Stimulated activated CD8-positive, alpha-beta memory T cell treated with anti-CD3 and anti-CD28 coated beads, Interleukin-7, amount 100 ng/mL, for 48 hours (primary cell): Measurements from ENCODE around the gene NOP53.
A peak's percentile ranks its signal among the peaks of the same experiment; 100 is the strongest.
"Not testable (repeated sequence)": the region's sequence is repeated elsewhere in the genome, so short reads cannot be mapped to it uniquely, and the experiment has no call there.

Experiments
- DNase-seq, 2 donors: peaks; one replicate each; pipeline ENCODE4 v3.0.0-alpha.2; 2020; ENCODE audit warnings: low read depth in 1 of 2; ENCODE audit errors: extremely low read depth in 1 of 2

Gene NOP53

GRCh38 chr19:47752440-47753211 is 7.3 kb downstream of the NOP53 start:
- DNase-seq, result no peak

GRCh38 chr19:47754206-47755064 is 9.1 kb downstream of the NOP53 start:
- no peak for DNase-seq

DNA sequence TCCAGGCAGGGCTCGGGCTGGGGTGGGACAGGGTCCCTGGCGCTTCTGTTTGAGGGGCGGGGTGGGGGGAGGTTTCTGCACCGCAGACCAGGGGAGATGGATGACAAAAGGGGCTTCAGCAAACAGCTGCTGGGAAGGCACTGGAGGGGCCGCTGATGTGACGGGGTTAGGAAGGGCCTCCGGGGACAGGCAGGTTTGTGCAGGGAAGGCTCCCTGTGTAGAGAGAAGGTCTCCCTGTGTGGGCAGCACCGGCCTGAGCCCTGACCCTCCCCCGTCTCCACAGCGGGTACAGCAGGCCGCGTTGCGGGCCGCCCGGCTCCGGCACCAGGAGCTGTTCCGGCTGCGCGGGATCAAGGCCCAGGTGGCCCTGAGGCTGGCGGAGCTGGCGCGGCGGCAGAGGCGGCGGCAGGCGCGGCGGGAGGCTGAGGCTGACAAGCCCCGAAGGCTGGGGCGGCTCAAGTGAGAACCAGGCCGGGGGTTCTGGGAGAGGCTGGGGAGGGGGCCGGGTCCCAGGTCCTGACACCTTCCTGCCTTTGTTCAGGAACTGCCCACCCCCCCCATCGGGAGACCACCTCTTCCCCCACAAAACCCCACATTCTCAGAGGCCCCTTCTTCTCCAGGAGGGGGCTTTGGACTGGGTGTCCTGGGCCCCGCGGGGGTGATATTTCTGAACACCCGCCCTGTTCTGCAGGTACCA is 9.9 kb downstream of the NOP53 start:
- no peak for DNase-seq

DNA sequence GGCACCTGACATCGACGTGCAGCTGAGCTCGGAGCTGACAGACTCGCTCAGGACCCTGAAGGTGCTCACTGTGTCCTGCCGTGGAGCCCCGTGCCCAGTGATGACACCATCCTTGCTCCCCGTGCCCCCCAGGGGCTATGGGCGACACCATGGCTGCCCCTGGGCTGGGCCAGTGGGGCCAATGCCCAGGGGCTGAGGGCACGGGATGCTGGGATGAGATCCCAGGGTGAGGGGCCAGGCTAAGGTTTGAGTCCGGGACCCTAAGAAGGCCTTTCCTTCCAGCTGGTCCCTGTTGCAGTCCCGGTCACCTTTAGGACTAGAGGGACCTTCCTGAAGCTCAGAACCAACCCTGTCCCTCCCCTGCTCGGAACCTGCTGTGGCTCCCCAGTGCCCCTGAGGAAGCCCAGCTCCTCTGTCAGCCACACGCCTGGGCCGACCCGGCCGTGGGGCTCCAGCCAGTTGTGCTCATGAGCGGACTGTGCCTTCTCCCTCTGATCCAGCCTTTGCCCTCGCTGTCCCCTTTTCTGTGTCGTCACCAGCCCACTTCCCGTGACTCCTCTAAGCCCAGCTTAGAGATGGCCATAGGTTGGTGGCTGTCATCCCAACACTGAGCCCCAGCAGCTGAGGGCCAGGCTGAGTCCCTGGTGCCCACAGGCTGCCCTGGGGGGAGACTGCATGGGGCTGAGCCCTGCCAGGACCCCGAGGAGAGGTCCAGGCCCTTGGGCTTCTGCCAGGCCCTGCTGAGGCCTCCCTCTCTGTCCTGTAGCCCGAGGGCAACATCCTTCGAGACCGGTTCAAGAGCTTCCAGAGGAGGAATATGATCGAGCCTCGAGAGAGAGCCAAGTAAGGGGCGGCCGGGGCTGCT is 10.6 kb downstream of the NOP53 start:
- DNase-seq, result no peak

GRCh38 chr19:47756627-47756929 is 11.2 kb downstream of the NOP53 start:
- DNase-seq, result no peak

- no peak for DNase-seq
These were observed 11.7 kb downstream of the NOP53 start for GRCh38 chr19:47756953-47757608.

DNA sequence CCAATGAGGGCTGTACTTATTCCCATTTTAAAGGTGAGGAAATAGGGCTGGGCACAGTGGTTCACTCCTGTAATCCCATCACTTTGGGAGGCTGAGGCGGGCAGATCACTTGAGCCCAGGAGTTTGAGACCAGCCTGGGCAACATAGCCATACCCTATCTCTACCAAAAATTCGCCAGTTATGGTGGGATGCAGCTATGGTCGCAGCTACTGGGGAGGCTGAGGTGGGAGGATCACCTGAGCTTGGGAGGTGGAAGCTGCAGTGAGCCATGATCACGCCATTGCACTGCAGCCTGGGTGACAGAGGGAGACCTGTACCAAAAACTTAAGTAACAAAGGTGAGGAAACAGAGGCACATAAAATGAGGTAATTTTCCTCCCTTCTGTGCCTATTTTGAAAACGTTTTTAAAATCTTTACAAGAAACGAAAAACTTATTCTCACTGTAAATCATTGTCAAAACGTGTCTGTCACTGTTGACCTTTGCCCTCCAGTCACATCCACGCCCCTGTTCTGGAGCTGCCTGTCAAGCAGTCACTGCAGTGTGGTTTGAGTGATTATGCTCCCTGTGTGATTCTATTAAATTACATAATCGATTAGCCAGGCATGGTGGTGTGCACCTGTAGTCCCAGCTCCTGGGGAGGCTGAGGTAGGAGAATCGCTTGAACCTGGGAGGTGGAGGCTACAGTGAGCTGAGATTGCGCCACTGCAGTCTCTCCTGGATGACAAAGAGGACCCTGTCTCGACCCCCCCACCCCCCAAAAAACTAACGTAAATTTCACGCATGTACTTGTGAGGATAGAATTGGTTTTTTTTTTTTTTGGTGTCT is 12.5 kb downstream of the NOP53 start:
- DNase-seq, result no peak

DNA sequence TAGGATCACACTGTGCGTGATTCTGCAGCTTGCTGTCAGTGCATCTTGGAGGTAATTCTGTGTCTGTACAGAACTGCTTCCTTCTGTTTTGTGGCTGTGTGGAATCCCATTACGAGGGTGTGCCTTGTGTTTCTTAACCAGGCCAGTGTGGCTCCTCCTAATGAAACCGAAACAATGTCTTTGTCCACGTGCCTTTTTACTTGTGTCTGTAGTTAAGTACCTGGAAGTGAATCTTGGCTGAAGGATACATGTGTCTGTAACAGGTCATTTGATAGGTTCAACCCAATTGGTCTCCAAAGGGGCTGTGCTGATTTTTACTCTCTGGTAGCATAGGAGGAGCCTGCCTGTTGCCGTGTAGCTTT is 13.1 kb downstream of the NOP53 start:
- no peak for DNase-seq

- DNase-seq, result no peak
These were observed 15.3 kb downstream of the NOP53 start for GRCh38 chr19:47760632-47760999.

GRCh38 chr19:47761566-47761965 is 16.2 kb downstream of the NOP53 start:
- no peak for DNase-seq

DNA sequence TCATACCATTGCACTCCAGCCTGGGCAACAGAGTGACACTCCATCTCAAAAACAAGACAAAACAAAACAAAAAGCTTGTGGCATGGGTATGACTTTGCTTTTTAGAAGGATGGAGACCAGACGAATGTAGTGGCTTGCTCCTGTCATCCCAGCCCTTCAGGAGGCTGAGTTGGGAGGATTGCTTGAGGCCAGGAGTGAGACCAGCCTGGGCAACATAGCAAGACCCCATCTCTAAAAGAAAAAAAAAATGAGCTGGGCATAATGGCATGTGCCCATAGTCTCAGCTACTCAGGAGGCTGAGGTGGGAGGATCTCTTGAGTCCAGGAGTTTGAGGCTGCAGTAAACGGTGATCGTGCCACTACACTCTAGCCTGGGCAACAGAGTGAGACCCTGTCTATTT is 16.8 kb downstream of the NOP53 start:
- DNase-seq, result no peak

- no peak for DNase-seq
These were observed 17.4 kb downstream of the NOP53 start for GRCh38 chr19:47762615-47763308.

DNA sequence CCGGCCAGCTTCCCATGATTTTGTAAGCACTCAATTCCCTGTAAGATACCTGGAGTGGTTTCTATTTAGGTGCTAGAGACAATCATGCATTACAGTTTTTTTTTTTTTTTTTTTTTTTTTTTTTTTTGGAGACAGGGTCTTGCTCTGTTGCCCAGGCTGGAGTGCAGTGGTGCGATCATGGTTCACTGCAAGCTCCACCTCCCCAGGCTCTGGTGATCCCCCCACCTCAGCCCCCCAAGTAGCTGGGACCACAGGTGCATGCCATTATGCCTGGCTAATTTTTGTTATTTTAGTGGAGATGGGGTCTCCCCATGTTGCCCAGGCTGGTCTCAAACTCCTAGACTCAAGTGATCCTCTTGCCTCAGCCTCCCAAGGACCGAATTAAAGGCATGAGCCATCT is 19.4 kb downstream of the NOP53 start:
- DNase-seq, result not testable (repeated sequence)

DNA sequence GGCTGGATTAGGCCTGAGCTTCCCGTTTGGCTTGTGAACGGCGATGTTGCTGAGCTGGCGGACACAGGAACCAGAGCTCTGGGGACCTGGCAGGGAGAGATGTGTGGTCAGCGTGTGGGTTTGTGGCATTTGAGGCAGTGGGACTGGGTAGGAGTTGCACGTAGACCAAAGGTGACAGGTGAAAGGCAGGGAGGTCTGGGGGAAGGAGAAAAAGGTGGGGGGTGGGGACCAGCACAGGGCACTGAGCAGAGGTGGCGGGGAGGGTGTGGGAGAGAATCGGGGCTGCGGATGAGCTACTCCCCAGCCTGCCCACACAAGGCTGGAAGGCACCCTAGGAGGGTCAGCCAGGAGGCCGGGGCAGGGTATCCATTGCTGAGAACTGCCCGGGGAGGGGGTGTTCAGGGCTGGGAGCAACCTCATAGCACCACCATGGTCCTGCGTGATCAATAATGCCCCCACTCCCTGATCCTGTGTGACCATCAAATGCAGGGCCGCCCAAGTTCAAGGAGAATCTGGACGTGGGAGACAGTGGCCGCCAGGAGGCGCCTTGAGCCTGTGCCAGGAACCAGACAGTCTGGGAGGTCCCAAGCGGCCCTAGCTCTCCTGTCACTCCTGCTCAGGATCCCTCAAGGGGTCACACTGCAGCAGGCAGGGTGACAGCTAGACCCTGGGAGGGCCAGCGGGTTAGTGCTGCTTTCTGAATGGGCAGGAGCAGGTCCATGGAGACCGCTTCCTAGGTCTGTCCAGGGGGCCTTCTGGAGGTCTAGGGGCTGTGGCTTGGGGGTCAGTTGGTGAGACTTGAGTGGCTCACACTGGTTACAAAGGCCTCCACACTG is 20.4 kb downstream of the NOP53 start:
- peak in 1 of 2 donors; percentile 19 for DNase-seq

- no peak for DNase-seq
These were observed 20.9 kb downstream of the NOP53 start for GRCh38 chr19:47766359-47766620.

DNA sequence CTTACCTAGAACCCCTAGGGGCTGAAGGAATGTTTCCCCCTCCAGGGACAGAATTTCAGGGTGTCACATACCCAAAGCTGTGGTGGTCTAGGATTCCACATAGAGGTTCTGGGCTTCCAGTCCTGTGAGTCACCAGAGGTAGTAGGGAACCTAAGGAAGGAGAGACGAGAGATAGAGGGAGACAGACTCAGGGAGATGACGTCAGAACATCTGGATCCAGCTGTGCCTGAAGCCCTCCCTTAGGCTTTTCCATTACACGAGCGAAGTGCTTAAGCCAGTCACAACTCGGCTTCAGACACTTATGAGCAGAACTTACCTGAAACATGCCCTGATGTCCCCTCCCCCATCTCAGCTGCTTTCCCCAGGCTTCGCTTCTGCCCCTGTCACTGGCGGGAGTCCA is 21.3 kb downstream of the NOP53 start:
- DNase-seq, result no peak

DNA sequence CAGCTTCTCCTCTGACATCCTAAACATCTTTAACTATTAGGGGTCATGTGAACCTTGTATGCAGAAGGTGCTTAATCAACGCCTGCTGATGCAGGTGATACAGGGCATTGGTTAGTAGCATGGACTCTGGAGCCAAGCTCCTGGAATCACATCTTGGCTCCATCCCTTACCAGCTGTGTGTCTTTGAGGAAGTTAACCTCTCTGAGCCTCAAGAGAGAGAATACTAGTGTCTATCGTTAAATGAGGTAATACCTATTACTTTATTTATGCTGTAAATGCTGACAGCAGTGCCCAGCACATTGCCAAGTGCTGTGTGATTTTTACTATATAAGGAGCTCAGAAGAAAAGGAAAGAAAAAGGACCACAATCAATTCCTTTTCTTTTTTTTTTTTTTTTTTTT is 22.0 kb downstream of the NOP53 start:
- DNase-seq, result no peak

- DNase-seq, result no peak
These were observed 23.3 kb downstream of the NOP53 start for GRCh38 chr19:47768604-47769003.
